Measurements from ENCODE around the gene AMOT. TPM values are rescaled to one million over a fixed set of nuclear protein-coding genes. Genes with fewer than 3 reads are reported as not detected.

AMOT gene
- total and polyA plus RNA-seq, 2 donors (not counting 1 experiment from before 2014, with no cell fraction given), result 0.91 to 5.2 TPM

DNA sequence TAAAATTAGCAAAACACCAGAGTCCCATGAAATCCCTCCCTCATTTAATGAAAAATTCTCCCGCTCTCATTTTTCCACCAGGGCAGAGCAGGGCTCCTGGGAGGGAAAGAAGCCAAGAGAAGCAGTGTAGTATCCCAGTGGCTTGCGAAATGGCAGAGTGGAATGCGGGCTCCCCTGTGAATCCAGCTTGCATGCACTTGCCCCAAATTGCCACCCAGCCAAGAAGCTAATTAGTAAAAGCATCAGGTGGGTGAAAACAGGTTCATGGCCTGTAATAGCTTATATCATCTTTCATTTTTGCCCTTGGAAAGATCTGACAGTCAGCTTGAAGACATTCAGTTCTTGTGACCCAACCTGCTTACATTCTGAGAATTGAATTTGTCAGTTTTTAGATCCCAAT is 10.1 kb downstream of the AMOT start:
- Mint-ChIP-seq H3K9me3 (ENCODE audit: insufficient read depth) (no peaks in the 10 kb centered on the region), H3K4me3 (no peak overlapping the region), H3K4me1 (no peaks in the 10 kb centered on the region), H3K27ac (no peak overlapping the region), H3K27me3 (no peaks in the 10 kb centered on the region)
- H3K79me2 ChIP-seq (ENCODE audit: control insufficient read depth, insufficient read depth, low read length), result no peaks in the 10 kb centered on the region
- H4K20me1 ChIP-seq (ENCODE audit: control insufficient read depth, insufficient read depth, low read length, poor library complexity, severe bottlenecking), result no peaks in the 10 kb centered on the region
- intact Hi-C loops (cut with micrococcal nuclease), result no loop called here
- H3K4me3 ChIP-seq (ENCODE audit: control extremely low read depth in 1 of 5, extremely low read depth in 1 of 5, insufficient read depth in 1 of 5, low read depth in 2 of 5, low read length in 4 of 5), result no peak overlapping the region
- no peak overlapping the region for H3K27ac ChIP-seq (ENCODE audit: low read length in 2 of 2)
- H3K4me1 ChIP-seq (ENCODE audit: control insufficient read depth in 2 of 2, insufficient read depth in 2 of 2, low read length in 2 of 2), result no peaks in the 10 kb centered on the region
- ChIA-PET POLR2A (no interaction called here), CTCF (no interaction called here)
- no peak for DNase-seq
- H3K4me2 ChIP-seq (replicated peaks; ENCODE audit: low read depth, low read length, poor library complexity, severe bottlenecking), result no peak overlapping the region
- no peak overlapping the region for H2AFZ ChIP-seq (ENCODE audit: insufficient read depth, low read depth, low read length, poor library complexity, severe bottlenecking)
- H3K36me3 ChIP-seq (replicated peaks in 1 of 2; ENCODE audit: control extremely low read depth in 1 of 2, control insufficient read depth in 1 of 2, extremely low read depth in 1 of 2, insufficient read depth in 2 of 2, low read length in 1 of 2), result no peaks in the 10 kb centered on the region
- ATAC-seq (ENCODE audit: low read depth), result no peak
- WGBS (ENCODE audit: insufficient coverage), result no CpG with 5 or more reads among the region's 3 CpGs
- no peaks in the 10 kb centered on the region for H3K9me3 ChIP-seq (ENCODE audit: control extremely low read depth in 1 of 3, control insufficient read depth in 2 of 3, insufficient read depth in 1 of 3, low read length in 2 of 3)
- H3K9ac ChIP-seq (ENCODE audit: low read length), result no peak overlapping the region
- no peaks in the 10 kb centered on the region for H3K27me3 ChIP-seq (replicated peaks in 1 of 4; ENCODE audit: control extremely low read depth in 1 of 4, control insufficient read depth in 3 of 4, insufficient read depth in 4 of 4, low read length in 3 of 4)
- TF ChIP-seq EZH2 (IDR thresholded peaks at IDR 0.05; ENCODE audit: borderline replicate concordance, insufficient read depth, low read depth, low read length, poor library complexity, severe bottlenecking), result no peak
- TF ChIP-seq, protein P1, sequence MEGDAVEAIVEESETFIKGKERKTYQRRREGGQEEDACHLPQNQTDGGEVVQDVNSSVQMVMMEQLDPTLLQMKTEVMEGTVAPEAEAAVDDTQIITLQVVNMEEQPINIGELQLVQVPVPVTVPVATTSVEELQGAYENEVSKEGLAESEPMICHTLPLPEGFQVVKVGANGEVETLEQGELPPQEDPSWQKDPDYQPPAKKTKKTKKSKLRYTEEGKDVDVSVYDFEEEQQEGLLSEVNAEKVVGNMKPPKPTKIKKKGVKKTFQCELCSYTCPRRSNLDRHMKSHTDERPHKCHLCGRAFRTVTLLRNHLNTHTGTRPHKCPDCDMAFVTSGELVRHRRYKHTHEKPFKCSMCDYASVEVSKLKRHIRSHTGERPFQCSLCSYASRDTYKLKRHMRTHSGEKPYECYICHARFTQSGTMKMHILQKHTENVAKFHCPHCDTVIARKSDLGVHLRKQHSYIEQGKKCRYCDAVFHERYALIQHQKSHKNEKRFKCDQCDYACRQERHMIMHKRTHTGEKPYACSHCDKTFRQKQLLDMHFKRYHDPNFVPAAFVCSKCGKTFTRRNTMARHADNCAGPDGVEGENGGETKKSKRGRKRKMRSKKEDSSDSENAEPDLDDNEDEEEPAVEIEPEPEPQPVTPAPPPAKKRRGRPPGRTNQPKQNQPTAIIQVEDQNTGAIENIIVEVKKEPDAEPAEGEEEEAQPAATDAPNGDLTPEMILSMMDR (IDR thresholded peaks at IDR 0.05), result no peak

DNA sequence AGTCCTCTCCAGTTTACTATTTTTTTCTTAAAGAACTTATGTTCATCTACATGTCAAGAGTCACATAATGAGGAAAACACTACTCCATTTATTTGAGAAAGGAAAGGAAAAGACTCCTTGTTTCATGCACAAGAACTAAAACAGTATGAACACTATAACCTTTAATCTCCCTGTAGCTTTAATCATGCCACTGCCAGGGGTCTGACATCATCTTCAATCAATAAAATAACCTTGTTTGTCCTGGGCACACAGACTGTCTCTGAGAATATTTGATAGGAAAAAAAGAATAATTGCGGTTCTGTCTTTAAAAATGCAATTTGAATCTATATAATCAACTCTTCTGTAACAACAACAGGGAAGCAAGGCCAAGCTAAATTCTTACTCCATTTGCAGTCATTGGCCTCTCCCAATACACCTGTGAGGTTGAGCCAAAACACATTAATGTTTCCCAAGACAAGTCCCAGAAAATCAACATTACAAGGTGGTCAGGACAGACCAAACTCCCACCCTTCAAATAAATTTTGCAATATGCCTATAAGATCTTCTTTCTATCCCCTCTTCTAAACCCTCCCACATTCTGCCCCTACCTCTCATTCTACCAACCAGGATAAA is 13.2 kb downstream of the AMOT start:
- Mint-ChIP-seq H3K27ac (no peak overlapping the region), H3K4me3 (no peak overlapping the region), H3K4me1 (no peaks in the 10 kb centered on the region), H3K27me3 (no peaks in the 10 kb centered on the region), H3K9me3 (ENCODE audit: insufficient read depth) (no peaks in the 10 kb centered on the region)
- H3K36me3 ChIP-seq (replicated peaks in 1 of 2; ENCODE audit: control extremely low read depth in 1 of 2, control insufficient read depth in 1 of 2, extremely low read depth in 1 of 2, insufficient read depth in 2 of 2, low read length in 1 of 2), result no peaks in the 10 kb centered on the region
- DNase-seq (no peak), ATAC-seq (ENCODE audit: low read depth) (no peak)
- CTCF ChIA-PET, result no interaction called here
- no peak overlapping the region for H3K4me3 ChIP-seq (ENCODE audit: control extremely low read depth in 1 of 5, extremely low read depth in 1 of 5, insufficient read depth in 1 of 5, low read depth in 2 of 5, low read length in 4 of 5)
- H3K9ac ChIP-seq (ENCODE audit: low read length), result no peak overlapping the region
- no CpG with 5 or more reads among the region's 1 CpG for WGBS (ENCODE audit: insufficient coverage)
- H4K20me1 ChIP-seq (ENCODE audit: control insufficient read depth, insufficient read depth, low read length, poor library complexity, severe bottlenecking), result no peaks in the 10 kb centered on the region
- no peak overlapping the region for H3K4me2 ChIP-seq (replicated peaks; ENCODE audit: low read depth, low read length, poor library complexity, severe bottlenecking)
- no peaks in the 10 kb centered on the region for H3K27me3 ChIP-seq (replicated peaks in 1 of 4; ENCODE audit: control extremely low read depth in 1 of 4, control insufficient read depth in 3 of 4, insufficient read depth in 4 of 4, low read length in 3 of 4)
- TF ChIP-seq, protein P1 (IDR thresholded peaks at IDR 0.05), result no peak
- no peak for TF ChIP-seq EZH2 (IDR thresholded peaks at IDR 0.05; ENCODE audit: borderline replicate concordance, insufficient read depth, low read depth, low read length, poor library complexity, severe bottlenecking)
- no peaks in the 10 kb centered on the region for H3K9me3 ChIP-seq (ENCODE audit: control extremely low read depth in 1 of 3, control insufficient read depth in 2 of 3, insufficient read depth in 1 of 3, low read length in 2 of 3)
- H3K79me2 ChIP-seq (ENCODE audit: control insufficient read depth, insufficient read depth, low read length), result no peaks in the 10 kb centered on the region
- no peak overlapping the region for H3K27ac ChIP-seq (ENCODE audit: low read length in 2 of 2)
- intact Hi-C loops (cut with micrococcal nuclease), result no loop called here
- no peaks in the 10 kb centered on the region for H3K4me1 ChIP-seq (ENCODE audit: control insufficient read depth in 2 of 2, insufficient read depth in 2 of 2, low read length in 2 of 2)
- H2AFZ ChIP-seq (ENCODE audit: insufficient read depth, low read depth, low read length, poor library complexity, severe bottlenecking), result no peak overlapping the region
- POLR2A ChIA-PET, result no interaction called here

Measured in B cell (primary cell).